Stimulated activated CD4-positive, alpha-beta T cell treated with anti-CD3 and anti-CD28 coated beads, Interleukin-15, amount 100 ng/mL, for 24 hours (primary cell): ENCODE measurements around the gene SH3PXD2A.
A peak's percentile ranks its signal among the peaks of the same experiment; 100 is the strongest.

ENCODE experiments used
- DNase-seq: peaks from one replicate; pipeline ENCODE4 v3.0.0-alpha.2; 2020

Gene SH3PXD2A

GRCh38 chr10:103805781-103806180, 49.6 kb downstream of the SH3PXD2A start:
- DNase-seq = no peak

GRCh38 chr10:103804871-103805270, 50.5 kb downstream of the SH3PXD2A start:
- no peak for DNase-seq

- DNase-seq = peak; percentile 25
Observed at GRCh38 chr10:103803941-103804340, 51.4 kb downstream of the SH3PXD2A start.

- no peak for DNase-seq
Observed at GRCh38 chr10:103802637-103803353, 52.6 kb downstream of the SH3PXD2A start.

- DNase-seq = no peak
Observed at GRCh38 chr10:103802081-103802480, 53.3 kb downstream of the SH3PXD2A start.

- DNase-seq = peak; percentile 42
Observed at GRCh38 chr10:103800789-103801540, 54.4 kb downstream of the SH3PXD2A start.

GRCh38 chr10:103800089-103800488, 55.3 kb downstream of the SH3PXD2A start:
- no peak for DNase-seq

DNA sequence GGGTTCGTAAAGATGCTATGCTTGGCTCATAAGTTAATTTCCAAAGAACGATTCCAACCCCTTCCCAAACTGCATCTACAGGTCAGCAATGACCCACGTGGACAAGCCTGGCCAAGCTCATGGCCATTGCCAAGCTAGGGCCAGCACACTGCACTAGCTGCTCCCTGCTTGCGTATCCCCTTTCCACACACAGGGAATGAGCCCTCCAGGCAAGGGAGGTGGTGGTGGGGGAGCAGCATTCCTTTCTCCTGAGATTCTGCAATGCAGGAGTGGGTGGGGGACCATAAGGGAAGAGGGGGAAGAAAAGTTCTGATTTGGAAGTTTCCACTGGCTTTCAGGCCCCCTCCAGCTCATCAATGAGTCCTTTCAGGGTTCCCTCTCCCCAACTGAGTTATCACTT, 56.0 kb downstream of the SH3PXD2A start:
- no peak for DNase-seq

DNA sequence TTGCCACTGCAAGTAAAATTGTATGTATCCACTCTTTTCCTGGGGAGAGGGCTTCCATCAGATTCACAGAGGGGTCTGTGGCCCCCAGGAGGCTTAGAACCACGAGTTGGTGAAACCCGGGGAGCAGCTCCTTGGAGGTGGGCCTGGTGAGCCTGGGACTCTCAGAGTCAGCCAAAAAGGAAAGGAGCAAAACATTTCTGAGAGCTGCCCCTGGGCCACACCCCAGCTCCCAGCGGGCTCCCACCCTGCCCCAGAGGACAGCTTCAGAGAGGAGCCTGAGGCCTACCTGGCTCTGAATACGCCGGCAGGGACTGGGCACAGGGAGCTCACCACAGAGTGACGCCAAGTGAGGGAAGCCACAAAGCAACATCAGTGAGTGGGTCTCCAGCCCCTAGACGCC, 56.9 kb downstream of the SH3PXD2A start:
- no peak for DNase-seq

GRCh38 chr10:103797857-103798256, 57.5 kb downstream of the SH3PXD2A start:
- no peak for DNase-seq

GRCh38 chr10:103795634-103796270, 59.6 kb downstream of the SH3PXD2A start:
- no peak for DNase-seq

DNA sequence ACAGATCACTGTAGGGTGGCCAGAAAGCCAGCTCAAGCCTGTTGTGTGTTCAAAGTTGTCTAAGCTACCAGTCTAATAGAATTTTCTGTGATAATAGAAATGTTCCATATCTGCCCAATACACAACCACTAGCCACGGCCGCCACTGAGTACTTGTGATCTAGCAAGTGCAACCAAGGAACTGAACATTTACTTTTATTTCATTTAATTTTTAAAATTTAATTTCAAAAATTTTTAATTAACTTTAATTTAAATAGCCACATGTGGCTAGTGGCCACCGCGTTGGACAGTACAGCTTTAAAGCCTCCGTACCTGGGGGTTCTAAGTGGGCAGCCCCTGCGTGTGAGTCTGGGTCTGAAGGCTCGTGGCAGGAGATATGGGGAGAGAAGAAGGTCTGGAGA, 60.4 kb downstream of the SH3PXD2A start:
- DNase-seq = no peak

- no peak for DNase-seq
Observed at GRCh38 chr10:103793920-103794883, 61.2 kb downstream of the SH3PXD2A start.

- no peak for DNase-seq
Observed at GRCh38 chr10:103793429-103793828, 61.9 kb downstream of the SH3PXD2A start.

GRCh38 chr10:103792547-103792946, 62.8 kb downstream of the SH3PXD2A start:
- DNase-seq = no peak

GRCh38 chr10:103791858-103792257, 63.5 kb downstream of the SH3PXD2A start:
- no peak for DNase-seq

DNA sequence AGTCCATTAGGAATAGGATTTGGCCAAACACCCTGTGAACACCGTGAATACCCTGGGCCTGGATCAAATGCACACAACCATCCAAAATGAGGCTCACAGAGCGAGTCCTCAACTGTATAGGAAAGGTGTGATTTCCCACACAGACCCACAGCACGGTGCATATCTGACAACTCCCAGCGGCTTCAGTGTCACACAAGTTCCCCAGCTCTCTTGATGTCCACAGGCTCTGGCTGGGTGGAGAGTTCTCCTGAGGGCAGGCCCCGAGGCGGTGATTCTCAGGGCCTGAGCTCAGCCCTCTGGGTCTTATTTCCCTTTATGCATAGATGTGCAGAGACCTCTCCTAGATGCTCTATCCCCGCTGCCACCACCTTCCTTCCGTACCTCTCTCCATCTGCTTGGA, 64.1 kb downstream of the SH3PXD2A start:
- no peak for DNase-seq

- no peak for DNase-seq
Observed at GRCh38 chr10:103790580-103790979, 64.8 kb downstream of the SH3PXD2A start.

GRCh38 chr10:103789771-103790201, 65.6 kb downstream of the SH3PXD2A start:
- no peak for DNase-seq

DNA sequence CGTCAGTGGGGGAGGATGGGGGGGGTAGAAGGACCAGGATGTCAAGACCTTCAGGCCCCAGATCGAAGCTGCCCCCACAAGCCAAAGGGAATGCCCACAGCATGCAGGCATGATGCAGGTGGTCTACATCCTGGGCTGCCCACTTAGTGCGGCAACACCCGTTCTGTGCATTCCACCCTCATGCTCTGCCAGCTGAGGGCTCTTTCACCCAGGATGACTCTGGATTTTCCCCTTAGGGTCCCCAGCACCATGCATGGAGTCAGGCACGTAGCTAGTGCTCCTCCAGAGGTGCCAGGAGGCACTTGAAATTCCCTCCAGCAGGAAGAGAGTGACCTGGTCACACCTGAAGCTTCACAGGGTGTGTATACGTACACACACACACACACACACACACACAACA, 66.2 kb downstream of the SH3PXD2A start:
- DNase-seq = no peak

GRCh38 chr10:103787331-103787730, 68.0 kb downstream of the SH3PXD2A start:
- no peak for DNase-seq

GRCh38 chr10:103786020-103786419, 69.4 kb downstream of the SH3PXD2A start:
- DNase-seq = no peak
